ENCODE measurements around the gene MYCBP2. TPM values are rescaled to one million over a fixed set of nuclear protein-coding genes. Genes with fewer than 3 reads are reported as not detected.

MYCBP2 gene
- total RNA-seq, 2 donors from 2014 or later: 41.2 to 42.6 TPM

DNA sequence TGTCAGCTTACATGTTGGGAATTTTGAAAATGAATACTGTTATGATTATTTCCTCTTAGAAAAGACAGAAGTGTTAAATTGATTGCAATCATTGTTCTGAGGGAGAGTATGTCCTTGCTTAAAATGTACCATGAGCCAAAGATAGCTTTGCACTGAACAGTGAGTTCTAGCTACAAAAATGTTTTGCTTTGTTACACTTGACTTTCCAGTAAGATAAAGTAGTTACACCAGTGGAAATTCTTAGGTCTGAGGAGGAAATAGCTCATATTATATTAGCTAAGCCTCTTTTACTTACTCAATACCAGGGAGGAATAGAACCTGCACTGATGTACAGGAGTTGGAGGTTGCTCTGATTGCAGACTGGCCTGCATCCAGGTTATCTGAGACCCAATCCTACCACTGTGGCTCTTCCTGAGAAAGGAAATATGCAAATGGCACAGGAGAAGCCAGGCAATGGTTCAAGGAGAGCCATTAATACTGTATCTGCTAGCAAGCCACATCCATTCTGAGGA, 246.9 kb downstream of the MYCBP2 start:
- H3K36me3 ChIP-seq: no peaks in the 10 kb centered on the region
- no peak overlapping the region for H3K9ac ChIP-seq (ENCODE audit: low read depth in 2 of 2, low read length in 2 of 2)
- no peak for DNase-seq
- H3K27ac ChIP-seq: no peak overlapping the region
- intact Hi-C loops (cut with DNase I): no loop called here
- H3K4me3 ChIP-seq: no peak overlapping the region
- TF ChIP-seq, protein P1, sequence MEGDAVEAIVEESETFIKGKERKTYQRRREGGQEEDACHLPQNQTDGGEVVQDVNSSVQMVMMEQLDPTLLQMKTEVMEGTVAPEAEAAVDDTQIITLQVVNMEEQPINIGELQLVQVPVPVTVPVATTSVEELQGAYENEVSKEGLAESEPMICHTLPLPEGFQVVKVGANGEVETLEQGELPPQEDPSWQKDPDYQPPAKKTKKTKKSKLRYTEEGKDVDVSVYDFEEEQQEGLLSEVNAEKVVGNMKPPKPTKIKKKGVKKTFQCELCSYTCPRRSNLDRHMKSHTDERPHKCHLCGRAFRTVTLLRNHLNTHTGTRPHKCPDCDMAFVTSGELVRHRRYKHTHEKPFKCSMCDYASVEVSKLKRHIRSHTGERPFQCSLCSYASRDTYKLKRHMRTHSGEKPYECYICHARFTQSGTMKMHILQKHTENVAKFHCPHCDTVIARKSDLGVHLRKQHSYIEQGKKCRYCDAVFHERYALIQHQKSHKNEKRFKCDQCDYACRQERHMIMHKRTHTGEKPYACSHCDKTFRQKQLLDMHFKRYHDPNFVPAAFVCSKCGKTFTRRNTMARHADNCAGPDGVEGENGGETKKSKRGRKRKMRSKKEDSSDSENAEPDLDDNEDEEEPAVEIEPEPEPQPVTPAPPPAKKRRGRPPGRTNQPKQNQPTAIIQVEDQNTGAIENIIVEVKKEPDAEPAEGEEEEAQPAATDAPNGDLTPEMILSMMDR (IDR thresholded peaks at IDR 0.05): no peak
- H3K9me3 ChIP-seq: no peaks in the 10 kb centered on the region
- no peaks in the 10 kb centered on the region for H3K4me1 ChIP-seq
- H3K27me3 ChIP-seq: no peaks in the 10 kb centered on the region

DNA sequence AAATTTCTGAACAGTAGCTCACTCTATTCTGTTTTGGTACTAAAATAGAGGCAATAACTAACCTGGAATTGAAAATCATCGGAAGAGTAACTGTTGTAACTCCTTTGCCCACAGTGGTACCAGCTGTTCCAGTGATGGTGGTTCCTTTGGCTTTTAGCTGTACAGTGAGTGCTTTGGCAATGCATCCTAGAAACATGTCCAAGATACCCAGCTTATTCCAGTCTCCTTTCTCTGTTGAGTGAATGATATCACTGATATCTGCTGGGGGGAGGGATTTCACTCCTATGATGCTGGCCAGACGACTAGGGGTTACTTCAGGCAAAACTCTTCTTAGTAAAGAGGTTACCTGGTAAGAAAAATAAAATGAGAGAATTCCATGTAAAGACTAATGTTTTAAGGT, 259.4 kb downstream of the MYCBP2 start:
- DNase-seq: no peak
- Histone ChIP-seq H3K9me3 (no peaks in the 10 kb centered on the region), H3K4me3 (no peak overlapping the region), H3K27me3 (no peaks in the 10 kb centered on the region), H3K4me1 (no peaks in the 10 kb centered on the region), H3K27ac (no peak overlapping the region), H3K9ac (ENCODE audit: low read depth in 2 of 2, low read length in 2 of 2) (no peak overlapping the region), H3K36me3 (peaks cover 6% of the 10 kb centered on the region)
- TF ChIP-seq, protein P1 (IDR thresholded peaks at IDR 0.05): no peak
- intact Hi-C loops (cut with DNase I): no loop called here

DNA sequence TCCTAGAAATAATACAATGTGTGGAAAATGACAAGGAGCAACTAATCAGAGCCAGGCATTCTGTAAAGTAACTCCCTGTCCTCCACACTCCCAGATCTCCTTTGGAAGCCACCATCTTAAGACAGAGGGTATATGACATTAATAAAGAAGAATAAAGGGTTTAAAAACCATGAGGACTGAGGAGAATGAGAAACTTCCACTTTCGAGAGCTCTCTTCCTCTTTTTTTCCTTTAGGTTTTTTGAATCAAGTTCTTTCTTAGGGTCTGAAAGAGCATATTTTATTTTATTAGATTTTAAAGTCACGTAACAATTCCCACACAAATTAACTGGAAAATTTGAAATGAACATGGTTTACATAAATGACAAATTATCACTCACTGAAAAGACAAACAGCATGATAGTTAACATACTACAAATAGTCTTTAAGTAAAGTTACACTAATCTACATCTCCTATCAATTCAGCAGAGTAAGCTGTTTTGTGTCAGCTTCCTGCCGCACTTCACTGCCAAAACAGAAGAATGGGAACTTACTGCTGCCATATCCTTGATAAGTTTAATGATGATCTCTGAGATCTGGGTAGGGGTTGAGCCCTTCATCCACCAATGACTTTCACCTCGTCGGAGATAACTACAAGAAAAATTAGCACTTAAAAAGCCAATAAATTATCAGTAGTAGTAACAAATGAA, 261.3 kb downstream of the MYCBP2 start:
- peaks cover 10% of the 10 kb centered on the region for H3K36me3 ChIP-seq
- no peak overlapping the region for H3K27ac ChIP-seq
- H3K9me3 ChIP-seq: no peaks in the 10 kb centered on the region
- no peaks in the 10 kb centered on the region for H3K27me3 ChIP-seq
- H3K4me3 ChIP-seq: no peak overlapping the region
- TF ChIP-seq, protein P1 (IDR thresholded peaks at IDR 0.05): no peak
- no peaks in the 10 kb centered on the region for H3K4me1 ChIP-seq
- intact Hi-C loops (cut with DNase I): no loop called here
- H3K9ac ChIP-seq (ENCODE audit: low read depth in 2 of 2, low read length in 2 of 2): no peak overlapping the region
- no peak for DNase-seq

DNA sequence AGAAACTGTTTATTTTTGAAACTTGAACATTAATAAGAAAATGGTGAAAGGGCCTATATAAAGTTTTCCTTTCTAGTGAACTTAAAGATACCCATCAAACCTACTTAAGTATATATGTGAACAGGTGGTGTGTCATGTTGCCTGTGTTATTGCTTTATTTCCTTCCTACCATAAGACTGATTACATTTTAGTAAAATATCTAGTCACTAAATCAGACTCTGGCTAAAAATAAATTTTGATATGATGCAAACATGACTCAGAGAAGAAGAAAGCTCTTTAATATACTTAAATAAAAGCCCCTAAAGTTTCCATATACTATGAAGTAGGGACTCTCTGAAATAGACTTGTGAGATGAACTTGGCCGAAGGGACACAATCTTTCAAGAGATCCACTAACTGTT, 264.8 kb downstream of the MYCBP2 start:
- Histone ChIP-seq H3K27ac (no peak overlapping the region), H3K9ac (ENCODE audit: low read depth in 2 of 2, low read length in 2 of 2) (no peak overlapping the region), H3K4me3 (no peak overlapping the region), H3K9me3 (no peaks in the 10 kb centered on the region), H3K4me1 (no peaks in the 10 kb centered on the region), H3K27me3 (no peaks in the 10 kb centered on the region), H3K36me3 (peaks cover 4% of the 10 kb centered on the region)
- no peak for DNase-seq
- intact Hi-C loops (cut with DNase I): no loop called here
- TF ChIP-seq, protein P1 (IDR thresholded peaks at IDR 0.05): no peak

- Histone ChIP-seq H3K4me1 (no peaks in the 10 kb centered on the region), H3K9ac (ENCODE audit: low read depth in 2 of 2, low read length in 2 of 2) (no peak overlapping the region), H3K4me3 (no peak overlapping the region), H3K9me3 (no peaks in the 10 kb centered on the region), H3K27me3 (no peaks in the 10 kb centered on the region), H3K27ac (no peak overlapping the region), H3K36me3 (peaks cover 4% of the 10 kb centered on the region)
- DNase-seq: no peak
- intact Hi-C loops (cut with DNase I): no loop called here
- TF ChIP-seq, protein P1 (IDR thresholded peaks at IDR 0.05): no peak
Measured at GRCh38 chr13:77061362-77061761, 265.5 kb downstream of the MYCBP2 start.

All from colonic mucosa (tissue), 4 donors.